ENCODE results near the gene ZG16.

ZG16 gene

DNA sequence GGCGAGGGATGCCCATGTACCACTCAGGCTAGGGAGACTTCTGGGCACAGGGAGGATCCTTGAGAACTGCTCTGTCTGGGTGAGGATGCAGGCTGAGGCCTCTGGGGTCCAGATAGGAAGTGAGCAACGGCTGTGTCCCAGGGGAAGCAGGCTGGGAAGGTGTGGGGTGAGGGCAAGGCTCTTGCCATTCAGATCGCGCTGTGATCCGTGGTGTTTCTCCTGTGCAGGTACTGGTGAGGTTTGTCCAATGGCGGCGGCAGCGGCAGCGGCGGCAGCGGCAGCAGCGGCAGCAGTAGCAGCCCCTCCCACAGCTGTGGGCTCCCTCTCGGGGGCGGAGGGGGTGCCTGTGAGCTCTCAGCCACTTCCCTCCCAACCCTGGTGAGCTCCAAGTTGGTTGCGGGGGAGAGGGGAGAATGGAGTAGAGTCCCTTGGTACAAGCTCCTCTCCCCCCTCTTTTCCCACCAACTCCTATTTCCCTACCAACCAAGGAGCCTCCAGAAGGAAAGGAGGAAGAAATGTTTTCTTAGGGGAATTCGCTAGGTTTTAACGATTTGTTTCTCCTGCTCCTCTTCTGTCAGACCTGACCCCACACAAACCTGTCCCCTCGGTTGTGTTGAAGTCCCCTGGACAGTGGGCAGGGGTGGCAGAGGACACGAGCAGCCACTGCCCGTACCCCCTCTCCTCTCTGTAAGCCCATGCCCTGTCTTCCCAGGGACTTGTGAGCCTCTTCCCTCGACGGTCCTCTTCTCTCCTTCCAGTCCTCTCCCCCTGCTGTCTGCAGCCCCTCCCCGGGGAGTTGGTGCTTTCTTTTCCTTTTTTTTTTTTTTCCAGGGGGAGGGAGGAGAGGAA is 32.0 kb downstream of the ZG16 start:
- no peak for DNase-seq (ENCODE audit: low read depth)

DNA sequence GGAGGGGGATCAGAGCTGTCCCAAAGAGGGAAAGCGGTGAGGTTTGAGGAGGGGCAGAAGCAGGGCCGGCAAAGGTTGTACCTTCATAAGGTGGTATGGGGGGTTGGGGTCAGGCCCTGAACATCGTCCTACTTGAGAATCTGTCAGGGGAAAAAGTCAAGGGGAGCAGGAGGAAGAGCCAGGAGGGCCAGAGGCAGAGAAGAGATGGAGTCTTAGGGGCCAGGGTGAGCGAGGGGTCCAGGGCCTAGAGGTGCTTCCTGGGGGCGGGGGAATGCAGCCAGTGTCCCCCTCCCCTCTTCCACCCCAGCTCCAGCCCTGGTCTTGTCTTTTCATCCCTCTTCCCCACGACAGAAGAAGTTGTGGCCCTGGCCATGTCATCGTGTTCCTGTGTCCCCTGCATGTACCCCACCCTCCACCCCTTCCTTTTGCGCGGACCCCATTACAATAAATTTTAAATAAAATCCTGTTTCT is 32.7 kb downstream of the ZG16 start:
- no peak for DNase-seq (ENCODE audit: low read depth)

DNA sequence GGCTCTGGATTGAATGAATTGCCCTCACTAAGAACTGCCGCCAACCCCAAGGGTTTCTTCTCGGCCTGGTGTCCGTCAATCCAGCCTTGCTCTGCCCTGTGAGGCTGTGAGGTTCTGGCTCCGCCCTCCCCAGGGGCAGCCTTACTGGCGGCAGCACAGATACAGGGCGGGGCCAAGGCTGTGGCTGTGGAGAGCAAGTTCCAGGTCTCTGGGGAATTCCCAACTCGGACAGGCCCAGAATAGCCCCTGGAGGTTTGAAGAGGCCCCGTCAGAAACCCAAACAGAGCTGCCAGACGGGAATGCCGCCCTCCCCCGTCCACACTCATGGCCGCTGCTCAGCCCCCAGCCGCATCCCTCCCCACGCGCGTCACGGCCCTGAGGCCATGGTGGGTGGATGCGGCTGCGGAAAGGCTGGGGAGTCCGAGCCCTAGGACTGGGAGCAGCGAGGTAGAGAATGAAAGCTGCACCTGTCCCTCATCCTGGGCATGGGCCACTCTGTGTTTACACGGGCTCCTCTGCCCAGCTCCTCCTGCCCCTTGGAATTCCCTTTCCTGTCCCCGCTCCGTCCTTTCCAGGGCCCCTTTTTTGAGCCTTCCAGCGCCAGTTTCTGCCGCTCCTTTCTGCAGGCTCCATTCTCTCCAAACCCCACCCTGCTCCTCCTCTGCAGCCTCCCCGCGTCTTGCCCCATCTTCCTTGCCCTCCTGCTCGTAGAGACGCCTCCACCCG is 33.3 kb downstream of the ZG16 start:
- no peak for DNase-seq (ENCODE audit: low read depth)

DNA sequence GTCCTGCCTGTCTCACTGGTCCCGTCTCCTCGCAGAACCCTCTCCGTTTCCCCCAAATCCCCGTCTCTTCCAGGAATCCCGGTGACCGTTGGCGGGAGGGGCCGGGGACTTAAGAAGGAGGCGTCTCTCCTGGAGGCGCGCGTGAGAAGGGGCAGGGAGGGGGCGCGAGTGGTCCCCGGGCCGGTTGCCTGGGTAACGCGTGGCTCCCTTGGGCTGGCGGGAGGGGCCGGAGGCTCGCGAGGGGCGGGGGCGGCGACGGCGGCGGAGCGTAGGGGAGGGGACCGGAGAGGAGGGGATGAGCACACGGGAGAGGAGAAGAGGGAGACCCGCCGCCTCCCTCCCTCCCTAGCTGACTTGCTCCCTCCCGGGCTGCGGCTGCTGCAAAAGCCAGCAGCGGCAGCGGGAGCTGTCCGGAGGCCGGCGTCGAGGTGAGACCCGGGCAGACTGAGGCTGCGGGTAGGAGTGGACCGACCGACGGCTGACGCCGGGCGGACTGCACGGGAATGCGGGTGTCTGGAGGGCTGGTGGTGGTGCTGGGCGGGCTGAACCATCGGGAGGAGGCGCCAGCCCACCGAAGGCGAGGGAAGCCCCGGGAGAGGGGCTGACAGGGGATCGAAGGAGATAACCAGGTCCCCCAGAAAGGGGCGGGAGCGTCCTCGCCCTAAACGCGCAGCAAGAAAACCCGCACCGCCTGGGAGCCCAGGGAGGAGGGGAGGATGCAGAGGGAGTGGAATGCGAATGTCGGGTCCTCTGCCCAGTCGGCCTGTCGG is 34.0 kb downstream of the ZG16 start, which contains the start of gene PRRT2:
Gene PRRT2 (plus strand): TSS at position 298 of the 770 bp plus-strand sequence. CDS start 862 bp downstream, outside the sequence.
- DNase-seq (ENCODE audit: low read depth), result no peak

DNA sequence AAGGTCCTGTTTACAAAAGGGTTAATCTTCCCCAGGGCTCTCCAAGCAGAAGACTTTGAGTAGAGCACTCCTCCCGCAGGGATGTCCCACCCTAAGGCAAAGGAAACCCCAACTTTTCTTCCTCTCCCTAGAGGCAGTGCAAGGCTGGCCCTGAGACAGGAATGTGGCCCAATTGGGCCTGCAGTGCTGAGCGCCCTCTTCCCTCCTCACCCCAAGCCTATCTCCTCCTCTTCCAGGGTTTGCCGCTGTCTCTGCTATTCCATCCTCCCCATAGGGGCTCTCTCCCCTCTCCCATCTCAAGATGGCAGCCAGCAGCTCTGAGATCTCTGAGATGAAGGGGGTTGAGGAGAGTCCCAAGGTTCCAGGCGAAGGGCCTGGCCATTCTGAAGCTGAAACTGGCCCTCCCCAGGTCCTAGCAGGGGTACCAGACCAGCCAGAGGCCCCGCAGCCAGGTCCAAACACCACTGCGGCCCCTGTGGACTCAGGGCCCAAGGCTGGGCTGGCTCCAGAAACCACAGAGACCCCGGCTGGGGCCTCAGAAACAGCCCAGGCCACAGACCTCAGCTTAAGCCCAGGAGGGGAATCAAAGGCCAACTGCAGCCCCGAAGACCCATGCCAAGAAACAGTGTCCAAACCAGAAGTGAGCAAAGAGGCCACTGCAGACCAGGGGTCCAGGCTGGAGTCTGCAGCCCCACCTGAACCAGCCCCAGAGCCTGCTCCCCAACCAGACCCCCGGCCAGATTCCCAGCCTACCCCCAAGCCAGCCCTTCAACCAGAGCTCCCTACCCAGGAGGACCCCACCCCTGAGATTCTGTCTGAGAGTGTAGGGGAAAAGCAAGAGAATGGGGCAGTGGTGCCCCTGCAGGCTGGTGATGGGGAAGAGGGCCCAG is 34.9 kb downstream of the ZG16 start:
- DNase-seq (ENCODE audit: low read depth), result no peak

DNA sequence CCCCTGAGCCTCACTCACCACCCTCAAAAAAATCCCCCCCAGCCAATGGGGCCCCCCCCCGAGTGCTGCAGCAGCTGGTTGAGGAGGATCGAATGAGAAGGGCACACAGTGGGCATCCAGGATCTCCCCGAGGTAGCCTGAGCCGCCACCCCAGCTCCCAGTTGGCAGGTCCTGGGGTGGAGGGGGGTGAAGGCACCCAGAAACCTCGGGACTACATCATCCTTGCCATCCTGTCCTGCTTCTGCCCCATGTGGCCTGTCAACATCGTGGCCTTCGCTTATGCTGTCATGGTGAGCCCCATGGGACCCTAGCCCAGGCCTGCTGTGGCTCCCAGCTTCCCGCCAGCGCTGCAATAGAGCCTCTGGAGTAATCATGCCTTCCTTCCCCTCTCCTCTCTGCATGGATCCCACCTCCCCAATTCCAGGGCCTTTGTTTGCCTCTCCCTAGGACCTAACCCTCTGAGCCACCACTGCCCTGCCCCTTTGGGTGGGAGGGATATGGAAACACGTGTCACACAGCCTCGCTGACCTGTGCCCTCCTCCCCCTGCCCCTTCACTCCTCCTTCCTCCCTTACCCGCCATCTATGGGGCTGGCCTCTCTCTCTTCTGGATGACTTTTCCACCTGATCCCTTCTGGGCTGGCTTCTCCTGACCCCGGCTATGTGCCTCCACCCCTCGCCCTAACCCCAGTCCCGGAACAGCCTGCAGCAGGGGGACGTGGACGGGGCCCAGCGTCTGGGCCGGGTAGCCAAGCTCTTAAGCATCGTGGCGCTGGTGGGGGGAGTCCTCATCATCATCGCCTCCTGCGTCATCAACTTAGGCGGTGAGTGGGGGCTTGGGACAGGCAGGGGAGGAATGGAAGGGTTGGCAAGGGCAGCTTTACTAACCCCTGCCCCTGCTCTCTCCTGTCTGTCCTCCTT is 35.8 kb downstream of the ZG16 start:
- DNase-seq (ENCODE audit: low read depth), result no peak

DNA sequence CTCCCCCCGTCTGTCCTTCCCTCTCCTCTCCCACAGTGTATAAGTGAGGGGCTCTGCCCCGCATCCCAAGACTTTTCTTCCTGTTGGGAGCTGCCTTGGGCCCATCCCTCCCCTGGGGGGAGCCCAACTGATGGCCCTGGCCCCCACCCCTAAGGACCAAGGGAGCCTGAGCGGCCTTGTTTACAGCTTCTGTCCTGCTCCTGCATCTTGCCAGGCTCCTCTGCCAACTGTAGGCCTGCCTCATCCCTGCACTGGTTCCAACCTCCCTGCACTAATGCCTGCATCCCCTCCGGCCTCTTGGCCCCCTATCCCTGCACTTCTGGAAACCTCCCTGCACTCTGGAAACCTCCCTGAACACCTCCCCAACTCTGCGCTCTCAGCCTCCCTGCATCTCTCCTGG is 36.5 kb downstream of the ZG16 start:
- no peak for DNase-seq (ENCODE audit: low read depth)

DNA sequence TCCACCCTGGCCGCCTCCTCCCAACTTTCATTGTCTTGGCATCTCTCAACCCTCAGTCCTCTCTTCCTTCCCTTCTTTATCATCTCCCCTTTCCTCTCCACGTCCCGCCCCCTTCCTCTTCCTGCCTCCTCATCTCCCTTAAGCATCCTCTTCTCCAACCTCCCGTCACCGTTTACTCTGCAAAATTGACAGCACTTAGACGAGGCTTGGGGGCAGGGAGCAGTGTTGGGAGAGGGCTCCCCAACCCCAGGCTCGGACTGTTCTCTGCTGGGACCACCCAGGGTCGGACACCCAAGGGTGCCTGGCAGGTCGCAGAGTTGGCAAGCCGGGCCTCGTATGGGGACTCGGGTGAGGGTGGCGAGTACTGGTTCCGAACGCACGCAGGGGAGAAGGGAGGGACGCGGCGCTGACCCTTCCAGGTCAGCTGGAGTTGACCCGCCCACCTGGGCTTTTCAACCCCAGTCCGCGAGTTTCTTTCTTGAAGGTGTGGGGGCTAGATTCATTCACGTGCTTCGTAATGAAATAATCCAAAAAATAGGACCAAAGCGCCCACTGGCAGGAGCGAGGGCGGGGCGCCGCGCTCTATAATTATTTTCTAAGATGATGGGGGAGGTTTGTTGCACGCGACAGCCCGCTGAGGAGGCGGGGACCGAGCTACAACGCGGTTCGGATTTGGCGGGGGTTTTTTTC is 37.1 kb downstream of the ZG16 start:
- no peak for DNase-seq (ENCODE audit: low read depth)

DNA sequence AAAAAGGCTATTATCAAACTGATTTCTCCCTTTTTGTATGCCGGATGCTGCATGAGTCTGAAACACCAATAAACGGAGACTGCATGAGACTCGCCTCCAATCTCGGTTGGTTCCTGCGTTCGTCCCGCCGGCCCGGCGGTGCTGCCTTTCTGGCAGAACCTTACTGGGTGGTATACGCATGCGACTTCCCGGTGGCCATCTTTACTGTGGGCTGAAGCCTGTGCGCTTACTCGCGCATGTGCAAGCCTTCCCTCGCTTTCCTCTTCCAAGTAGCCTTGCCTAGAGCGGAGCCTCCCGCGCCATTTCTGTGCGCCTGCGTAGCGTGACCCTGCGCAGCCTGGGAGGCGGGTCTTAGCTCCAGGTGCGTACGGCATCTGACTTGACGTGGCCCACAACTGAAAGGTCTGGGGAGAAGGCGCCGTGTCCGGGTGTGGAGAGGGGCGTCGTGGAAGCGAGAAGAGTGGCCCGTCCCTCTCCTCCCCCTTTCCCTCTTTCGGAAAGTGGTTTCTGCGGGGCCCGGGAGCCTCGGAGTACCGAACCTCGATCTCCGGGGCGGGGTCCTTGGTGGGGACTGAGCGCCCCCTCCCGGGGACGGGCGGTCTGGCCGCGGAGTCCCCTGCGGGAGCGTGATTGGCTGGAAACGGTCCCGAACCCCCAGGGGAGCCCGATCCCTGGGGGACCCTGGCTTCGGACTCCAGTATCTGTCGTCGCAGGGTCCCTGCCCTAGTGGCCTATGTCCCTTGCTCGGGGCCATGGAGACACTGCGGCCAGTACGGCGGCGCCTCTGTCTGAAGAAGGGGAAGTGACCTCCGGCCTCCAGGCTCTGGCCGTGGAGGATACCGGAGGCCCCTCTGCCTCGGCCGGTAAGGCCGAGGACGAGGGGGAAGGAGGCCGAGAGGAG is 38.0 kb downstream of the ZG16 start, which contains the start of gene PAGR1:
Gene PAGR1 (plus strand): TSS at position 360 of the 901 bp plus-strand sequence. CDS start 374 bp downstream, at position 734.
- DNase-seq (ENCODE audit: low read depth), result peak; percentile 97

DNA sequence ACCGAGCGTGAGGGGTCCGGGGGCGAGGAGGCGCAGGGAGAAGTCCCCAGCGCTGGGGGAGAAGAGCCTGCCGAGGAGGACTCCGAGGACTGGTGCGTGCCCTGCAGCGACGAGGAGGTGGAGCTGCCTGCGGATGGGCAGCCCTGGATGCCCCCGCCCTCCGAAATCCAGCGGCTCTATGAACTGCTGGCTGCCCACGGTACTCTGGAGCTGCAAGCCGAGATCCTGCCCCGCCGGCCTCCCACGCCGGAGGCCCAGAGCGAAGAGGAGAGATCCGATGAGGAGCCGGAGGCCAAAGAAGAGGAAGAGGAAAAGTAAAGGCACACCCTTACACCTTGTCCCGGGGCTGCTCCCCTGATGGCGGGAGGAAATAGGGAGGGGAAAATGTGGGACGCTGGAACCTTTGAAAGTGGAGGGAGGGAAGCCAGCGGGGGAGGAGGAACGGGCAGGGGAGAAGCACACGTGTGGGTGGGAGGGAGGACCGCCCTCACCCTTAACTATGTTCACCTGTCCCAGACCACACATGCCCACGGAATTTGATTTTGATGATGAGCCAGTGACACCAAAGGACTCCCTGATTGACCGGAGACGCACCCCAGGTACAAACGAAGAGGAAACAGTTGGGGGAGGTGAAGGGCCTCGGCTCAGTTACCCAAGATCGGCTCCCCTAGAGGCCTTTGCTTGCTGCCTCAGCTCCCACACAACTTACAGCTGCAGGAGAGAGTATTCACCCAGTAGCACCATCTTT is 38.8 kb downstream of the ZG16 start:
- DNase-seq (ENCODE audit: low read depth), result no peak

DNA sequence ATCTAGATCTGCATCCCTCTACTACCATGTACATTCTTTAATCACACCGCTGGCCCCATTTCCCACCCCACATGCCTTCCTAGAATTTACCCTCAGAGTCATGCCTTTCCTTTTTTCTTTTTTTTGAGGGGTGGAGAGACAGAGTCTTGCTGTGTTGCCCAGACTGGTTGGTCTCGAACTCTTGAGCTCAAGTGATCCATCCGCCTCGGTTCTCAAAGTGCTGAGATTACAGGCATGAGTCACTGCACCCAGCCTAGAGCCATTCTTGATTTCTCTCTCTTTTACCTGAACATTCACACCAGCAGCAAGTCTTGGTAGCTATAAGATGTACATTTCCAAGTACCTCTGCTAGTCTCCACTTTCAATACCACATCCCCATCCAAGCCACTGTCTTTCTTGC is 40.0 kb downstream of the ZG16 start:
- DNase-seq (ENCODE audit: low read depth), result no peak

DNA sequence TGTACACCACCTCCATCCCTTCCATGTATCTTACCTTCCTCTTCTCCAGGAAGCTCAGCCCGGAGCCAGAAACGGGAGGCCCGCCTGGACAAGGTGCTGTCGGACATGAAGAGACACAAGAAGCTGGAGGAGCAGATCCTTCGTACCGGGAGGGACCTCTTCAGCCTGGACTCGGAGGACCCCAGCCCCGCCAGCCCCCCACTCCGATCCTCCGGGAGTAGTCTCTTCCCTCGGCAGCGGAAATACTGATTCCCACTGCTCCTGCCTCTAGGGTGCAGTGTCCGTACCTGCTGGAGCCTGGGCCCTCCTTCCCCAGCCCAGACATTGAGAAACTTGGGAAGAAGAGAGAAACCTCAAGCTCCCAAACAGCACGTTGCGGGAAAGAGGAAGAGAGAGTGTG is 41.5 kb downstream of the ZG16 start:
- DNase-seq (ENCODE audit: low read depth), result no peak

DNA sequence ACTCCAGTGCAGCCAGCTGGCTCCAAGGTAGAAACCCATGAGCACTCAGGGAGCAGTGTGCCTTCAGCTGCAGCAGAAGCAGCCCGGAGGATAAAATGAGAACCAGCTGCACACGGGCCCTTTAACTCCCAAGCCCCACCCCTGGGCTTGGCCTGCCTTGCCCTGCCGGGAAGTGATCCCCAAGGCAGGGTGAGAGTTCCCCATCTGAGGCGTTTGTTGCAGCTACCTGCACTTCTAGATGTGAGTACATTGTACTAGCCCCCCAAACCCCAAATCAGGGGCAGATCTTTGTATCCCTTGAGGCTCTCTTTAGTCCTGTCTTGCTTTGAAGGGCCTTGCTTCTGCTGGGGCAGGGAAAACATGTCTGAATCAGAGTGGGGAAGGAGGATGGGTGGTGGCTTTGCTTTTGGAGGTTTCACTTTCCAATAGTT is 42.2 kb downstream of the ZG16 start, which contains the start of gene MVP:
Gene MVP (plus strand): TSS at position 192 of the 431 bp plus-strand sequence. CDS start 10,088 bp downstream, outside the sequence.
- no peak for DNase-seq (ENCODE audit: low read depth)

DNA sequence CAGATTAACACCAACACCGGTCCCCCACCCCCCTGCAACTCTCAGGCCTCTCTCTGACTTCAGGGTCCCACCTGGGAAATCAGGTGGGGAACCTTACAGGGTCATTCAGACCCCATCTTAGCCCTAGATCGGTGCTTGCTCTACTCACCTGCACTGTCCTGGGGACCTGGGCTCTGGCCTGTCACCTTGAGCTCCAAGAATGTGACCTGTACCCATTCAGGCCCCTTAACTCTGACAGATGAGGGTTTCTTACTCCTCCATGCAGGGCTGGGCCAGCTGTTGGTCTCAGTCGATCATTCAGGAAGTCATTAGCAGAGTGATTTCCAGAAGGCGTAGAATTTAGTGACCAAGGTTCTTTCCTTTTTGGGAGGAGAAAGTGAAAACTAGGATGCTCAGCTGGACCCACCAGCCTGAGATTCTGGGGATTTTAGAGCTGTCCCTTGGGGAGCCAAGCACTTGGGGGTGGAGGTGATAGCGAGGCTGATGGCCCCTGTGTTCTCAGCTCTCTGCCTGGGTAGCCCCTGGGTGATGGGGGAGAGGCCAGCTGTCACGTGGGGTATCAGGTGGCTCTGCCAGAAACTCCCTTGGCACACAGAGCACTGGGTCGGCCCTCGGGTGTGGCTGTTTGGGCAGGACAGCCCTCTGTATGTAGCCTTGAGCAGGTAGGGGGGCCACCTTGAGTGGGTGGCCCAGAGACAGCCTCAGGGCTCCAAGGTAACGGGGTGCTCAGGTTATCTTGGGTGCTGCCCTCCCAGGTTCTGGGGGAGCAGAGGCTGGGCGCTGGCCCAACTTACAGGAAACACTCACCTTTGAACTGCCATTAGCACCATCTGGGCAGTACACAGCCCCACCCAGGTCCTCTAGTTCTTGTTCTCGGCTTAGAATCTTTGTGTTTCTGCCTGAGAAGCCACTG is 42.9 kb downstream of the ZG16 start:
- DNase-seq (ENCODE audit: low read depth), result no peak

DNA sequence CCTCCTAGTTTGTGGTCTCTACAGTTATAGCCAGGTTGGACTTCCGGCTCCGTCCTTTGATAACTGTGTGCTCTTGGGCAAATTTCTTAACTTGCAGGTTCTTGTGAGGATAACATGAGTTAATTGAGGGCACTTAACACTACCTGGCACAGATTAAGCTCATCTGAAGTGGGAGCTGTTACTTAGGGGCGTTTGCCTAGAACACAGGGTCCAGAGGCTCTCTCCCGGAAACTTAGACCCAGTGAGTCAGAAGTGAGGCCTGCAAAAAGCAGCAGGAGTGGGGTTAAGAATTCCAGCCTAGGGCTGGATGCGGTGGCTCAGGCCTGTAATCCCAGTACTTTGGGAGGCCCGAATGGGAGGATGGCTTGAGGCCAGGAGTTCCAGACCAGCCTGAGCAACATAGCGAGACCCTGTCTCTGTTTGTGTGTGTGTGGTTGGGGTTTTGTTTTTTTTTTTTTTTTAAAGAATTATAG is 43.6 kb downstream of the ZG16 start:
- no peak for DNase-seq (ENCODE audit: low read depth)

DNA sequence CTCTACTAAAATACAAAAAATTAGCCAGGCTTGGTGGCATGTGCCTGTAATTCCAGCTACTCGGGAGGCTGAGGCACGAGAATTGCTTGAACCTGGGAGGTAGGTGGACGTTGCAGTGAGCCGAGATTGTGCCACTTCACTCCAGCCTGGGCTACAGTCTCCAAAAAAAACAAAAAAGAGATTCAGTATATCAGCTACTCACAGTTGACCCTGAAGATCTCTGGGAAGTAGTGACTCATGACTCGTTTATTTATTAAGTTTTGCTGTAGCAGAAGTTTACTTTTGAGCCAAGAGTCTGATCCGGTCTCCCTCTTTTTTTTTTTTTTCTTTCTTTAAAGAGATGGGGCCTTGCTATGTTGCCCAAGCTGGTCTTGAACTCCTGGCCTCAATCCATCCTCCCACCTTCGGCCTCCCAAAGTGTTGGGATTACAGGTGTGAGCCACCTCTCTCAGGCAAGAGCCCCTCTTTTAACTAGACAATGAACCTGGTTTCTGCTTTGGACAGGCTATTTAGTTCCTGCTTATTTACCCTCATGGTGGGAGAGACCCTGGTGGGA is 46.6 kb downstream of the ZG16 start:
- no peak for DNase-seq (ENCODE audit: low read depth)

All from stimulated activated CD8-positive, alpha-beta memory T cell treated with anti-CD3 and anti-CD28 coated beads, Interleukin-15, amount 100 ng/mL, for 1 hour (primary cell).